Activated CD4-positive, CD25-positive, alpha-beta regulatory T cell (primary cell): ENCODE data around the gene ILK.
A peak's percentile ranks its signal among the peaks of the same experiment; 100 is the strongest.

Experiments used
- DNase-seq, 4 experiments: peaks; one replicate each; lab custom pipeline; 2025; lab: John Stamatoyannopoulos, UW

The ILK gene

GRCh38 chr11:6606471-6607189 lies 3.1 kb downstream of the ILK start:
- DNase-seq = no peak

GRCh38 chr11:6607190-6607795 lies 3.7 kb downstream of the ILK start:
- DNase-seq = no peak

DNA sequence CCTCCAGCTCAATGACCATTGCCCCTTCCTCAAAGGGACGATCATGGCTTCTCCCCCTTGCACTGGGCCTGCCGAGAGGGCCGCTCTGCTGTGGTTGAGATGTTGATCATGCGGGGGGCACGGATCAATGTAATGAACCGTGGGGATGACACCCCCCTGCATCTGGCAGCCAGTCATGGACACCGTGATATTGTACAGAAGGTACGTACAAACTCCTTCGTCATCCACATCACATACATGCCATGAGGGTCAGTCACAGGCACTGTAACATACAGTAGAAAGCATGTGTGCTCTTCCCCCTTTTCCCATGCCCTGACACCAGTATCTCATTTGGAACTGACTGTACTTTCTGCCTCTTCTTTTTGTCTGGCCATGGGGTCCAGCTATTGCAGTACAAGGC lies 4.4 kb downstream of the ILK start:
- DNase-seq = no peak

DNA sequence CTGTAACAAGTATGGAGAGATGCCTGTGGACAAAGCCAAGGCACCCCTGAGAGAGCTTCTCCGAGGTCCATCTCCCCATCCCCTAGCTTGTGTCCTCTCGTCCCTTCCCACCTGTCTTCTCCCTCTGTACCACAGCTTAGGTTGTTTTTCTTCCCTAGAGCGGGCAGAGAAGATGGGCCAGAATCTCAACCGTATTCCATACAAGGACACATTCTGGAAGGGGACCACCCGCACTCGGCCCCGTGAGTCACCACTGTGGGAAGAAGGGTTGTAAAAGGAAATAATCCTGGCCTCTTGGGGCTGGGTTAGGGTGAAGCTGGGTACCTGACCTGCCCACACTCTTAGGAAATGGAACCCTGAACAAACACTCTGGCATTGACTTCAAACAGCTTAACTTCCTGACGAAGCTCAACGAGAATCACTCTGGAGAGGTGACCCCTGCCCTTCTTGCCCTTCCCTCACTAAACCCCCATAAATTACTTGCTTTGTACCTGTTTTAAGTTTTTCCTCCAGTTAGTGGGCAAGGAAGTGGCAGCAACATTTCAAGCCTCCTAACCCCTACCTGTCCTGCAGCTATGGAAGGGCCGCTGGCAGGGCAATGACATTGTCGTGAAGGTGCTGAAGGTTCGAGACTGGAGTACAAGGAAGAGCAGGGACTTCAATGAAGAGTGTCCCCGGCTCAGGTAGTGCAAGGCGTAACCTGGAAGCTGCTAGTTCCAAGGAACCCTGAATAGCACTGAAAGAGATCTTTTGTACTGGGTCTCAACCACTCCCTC lies 5.3 kb downstream of the ILK start:
- no peak for DNase-seq

- no peak for DNase-seq
Measured at GRCh38 chr11:6609502-6610015, 6.0 kb downstream of the ILK start.

DNA sequence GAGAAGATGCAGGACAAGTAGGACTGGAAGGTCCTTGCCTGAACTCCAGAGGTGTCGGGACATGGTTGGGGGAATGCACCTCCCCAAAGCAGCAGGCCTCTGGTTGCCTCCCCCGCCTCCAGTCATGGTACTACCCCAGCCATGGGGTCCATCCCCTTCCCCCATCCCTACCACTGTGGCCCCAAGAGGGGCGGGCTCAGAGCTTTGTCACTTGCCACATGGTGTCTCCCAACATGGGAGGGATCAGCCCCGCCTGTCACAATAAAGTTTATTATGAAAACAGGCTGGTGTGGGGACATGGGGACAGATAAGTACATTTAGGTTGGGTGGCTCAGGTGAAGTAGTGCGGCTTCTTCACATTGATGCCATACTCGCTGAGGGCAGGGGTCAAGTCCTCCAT lies 7.0 kb downstream of the ILK start:
- no peak for DNase-seq

DNA sequence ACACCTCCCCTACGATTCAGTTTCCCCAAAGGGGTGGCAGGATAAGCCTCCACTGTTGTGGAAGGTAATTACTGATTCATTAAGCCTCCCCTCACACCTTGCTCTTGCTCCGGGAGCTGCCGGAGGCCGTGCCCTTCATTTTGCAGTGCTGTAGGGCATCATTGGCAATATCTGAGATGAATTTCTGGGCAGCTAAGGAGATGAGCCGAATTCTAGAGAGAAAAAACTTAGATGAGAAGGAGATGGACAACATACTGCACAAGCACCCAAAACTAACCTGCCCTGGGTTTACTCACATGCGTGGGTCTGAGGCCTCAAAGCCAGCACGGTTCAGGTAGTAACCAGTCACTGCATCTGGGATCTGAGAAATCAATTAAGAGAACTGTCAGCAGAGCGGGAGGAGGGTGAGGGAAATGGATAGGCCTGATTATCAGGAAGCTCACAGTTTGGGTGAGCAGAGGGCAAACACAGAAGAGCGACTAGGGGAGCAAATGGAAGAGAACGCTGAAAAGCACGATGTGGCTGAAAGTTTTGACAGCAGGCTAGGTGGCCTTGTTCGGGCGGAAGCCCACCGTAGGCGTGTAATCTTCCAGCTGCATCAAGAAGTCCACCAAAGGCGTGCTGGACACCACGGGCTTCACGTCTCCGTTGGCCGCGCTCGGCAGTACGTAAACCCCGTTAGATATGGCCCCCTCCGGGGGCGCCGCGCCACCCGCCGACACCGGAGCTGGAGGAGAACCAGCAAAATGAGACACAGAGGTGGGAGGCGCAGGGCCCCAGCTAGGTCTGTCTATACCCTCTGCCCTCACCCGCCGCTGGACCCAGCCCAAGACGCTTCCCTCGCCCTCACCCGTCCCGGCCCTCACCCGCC lies 7.8 kb downstream of the ILK start:
- no peak for DNase-seq

GRCh38 chr11:6611963-6612212 lies 8.3 kb downstream of the ILK start:
- no peak for DNase-seq

GRCh38 chr11:6612213-6613041 lies 8.9 kb downstream of the ILK start, which contains the start of gene TAF10:
Gene TAF10, minus strand, starts transcription at chr11:6612216. Its CDS starts 27 bp downstream, at chr11:6612189.
- DNase-seq = peak; percentile 71 to 90 (median 88)

DNA sequence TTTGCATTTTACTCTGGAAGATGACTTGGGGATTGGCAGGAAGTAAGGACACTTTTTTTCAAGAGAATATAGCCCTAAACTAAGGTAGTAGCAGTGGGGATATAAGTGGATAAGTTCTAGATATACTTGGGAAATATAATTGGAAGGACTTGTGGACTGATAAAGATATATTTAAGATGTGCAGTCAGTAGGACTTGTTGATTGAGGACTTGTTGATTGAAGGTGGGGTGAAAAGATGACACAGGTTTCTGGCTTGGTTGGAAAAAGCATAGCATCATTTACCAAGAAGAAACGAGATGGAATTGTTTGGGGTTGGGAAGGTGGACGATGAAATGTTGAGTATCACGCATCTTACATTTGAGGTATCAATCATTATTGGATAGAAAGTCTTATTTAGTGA lies 9.9 kb downstream of the ILK start:
- DNase-seq = no peak

GRCh38 chr11:6614446-6614845 lies 10.9 kb downstream of the ILK start:
- no peak for DNase-seq

DNA sequence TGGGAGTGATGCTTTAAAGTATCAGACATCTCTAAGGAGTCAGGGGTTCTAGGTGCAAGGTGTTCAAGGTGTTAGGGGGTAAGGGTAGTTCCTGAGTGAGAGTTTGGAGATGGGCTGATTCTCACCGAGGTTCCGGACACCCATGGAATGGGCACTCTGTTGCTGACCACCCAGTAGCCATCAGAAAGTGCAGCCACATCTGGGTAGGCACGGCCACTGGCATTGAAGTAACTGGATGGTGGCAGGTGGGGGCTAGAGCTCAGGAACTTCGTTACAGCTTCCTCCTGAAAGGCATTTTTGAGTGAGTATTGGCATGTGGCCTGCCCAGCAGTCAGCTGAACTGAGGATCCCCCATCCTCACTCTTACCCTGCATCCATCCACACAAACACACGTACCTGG lies 11.5 kb downstream of the ILK start:
- no peak for DNase-seq

DNA sequence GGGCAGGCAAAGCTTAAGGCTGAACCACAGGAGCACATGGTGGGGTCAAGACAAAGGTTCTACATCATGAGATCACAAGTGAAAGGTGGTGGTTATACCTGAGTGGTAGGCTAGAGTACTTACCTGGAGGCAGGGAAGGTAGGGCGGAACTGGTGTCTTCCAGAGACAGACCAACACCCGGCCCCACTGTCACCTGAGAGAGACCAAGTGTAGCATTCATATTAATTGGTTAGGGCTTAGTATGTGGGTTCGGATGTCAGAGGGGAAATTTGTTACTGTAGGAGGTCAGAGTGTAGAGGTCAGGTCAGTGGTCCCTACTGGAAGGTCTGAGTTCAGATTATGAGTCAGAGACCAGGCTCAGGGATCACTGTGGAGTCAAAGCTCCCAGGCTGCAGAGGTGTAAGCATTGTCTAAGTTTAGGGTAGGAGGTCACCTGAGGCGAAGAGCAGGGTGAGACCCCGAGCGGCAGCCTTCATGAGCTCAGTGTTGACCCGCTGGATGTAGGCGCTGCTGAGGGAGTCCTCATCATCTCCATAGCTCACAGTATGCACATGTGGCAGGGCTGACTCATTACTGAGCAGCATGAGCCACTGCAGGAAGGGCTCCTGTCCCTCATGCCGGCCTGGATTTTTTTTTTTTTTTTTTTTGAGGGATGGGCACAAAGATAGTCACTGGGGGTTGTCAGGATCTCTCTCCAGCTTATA lies 12.5 kb downstream of the ILK start:
- no peak for DNase-seq

- DNase-seq = no peak
Measured at GRCh38 chr11:6616596-6617250, 13.1 kb downstream of the ILK start.

- DNase-seq = no peak
Measured at GRCh38 chr11:6617315-6617781, 13.8 kb downstream of the ILK start.

DNA sequence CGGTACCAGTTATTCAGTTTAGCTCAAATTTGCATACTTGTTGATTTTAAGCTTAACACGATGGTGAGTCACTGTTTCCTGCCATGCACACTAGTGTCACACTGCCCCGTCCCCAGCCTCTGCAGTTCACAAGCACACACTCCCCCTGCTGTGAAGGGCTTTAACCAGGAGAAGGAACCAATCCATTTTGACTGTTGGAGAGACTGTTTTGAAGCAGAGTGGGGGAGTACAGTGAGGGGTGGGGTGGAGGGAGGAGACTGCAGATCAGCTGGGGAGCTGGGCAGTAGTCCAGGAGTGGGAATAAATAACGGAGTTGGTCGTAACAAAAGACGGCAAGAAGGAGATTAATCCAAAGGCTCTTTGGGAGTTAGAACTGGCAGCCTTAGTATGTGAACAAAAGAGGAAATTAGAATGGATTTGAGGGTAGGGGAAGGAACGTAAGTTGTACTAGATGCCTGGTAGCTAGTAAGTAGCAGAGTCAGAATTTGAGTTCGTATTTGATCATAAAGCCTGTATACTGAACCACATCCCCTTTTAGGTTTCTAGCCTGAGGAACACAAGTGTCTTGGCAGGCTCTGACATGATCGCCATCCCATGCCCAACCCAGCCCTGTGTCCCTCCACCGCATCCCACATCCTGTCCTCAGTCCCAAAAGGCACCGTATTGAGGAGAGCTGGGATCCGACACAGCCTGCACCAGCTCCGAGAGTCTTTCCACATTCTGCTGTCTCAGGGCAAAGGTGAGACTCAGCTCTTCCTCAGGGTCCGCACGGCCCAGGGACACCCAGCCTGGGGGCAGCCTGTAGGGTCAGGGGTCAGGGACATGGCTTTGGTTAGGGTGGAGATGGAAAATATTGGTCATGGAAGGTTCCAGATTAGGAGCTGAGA lies 14.8 kb downstream of the ILK start:
- DNase-seq = peak; percentile 21 to 50 (median 42)

DNA sequence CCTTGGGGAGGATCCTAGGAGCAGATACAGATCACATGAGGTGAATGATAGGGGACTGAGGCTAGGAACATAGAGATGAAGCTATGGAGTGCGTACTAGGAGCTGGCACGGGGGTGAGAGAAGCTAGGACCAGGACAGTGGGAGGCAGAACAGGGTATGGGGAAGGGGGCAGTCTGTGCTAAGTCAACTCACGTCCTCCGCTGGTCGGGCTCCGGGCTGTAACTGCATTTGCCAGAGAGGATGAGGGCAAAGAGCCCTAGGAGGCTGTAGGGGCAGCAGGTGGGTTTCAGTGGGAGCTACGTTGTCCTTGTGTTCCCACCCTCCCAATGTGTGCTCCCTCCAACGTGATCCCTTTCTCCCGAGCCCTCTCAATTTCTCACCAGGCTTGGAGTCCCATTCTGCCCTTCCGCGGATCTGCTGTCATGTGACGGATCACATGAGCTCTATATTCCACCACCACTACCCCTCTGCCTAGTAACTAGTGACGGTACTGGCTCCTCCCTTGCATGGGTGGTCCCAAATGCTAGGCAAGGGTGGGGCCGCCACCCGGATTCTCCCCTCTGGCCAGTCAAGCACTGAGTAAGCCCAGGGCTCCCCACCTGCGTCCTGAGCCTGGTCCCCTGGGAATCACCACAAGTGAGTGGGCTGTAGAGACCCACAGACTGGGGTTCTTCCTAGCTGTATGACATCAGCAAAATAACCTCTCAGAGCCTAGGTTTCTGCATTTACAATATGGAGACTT lies 15.6 kb downstream of the ILK start, which contains the start of gene TPP1:
Gene TPP1, minus strand, starts transcription at position 419 of the 742 bp plus-strand sequence. Its CDS starts 22 bp downstream, at position 397.
- DNase-seq = peak; percentile 63 to 75 (median 69)

DNA sequence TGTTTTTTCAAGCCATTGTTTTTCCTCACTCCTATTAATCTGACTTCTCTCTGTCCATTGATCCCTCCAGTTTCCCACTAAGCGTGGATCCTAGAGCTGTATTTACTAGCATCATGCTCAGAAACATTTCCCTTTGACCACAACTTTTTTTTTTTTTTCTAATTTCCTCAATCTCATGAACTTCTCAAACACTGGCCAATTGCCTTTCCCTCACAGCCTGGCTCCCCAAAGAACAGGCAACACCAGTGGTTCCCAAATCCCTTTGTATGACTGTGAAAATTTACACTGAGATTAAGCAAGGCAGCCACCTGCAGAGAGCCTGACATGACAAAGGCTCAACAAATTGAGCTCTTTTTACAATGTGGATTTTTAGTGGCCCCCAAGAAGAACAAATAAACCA lies 17.1 kb downstream of the ILK start:
- DNase-seq = no peak
